ENCODE measurements around the gene ETV4.
"Not testable (repeated sequence)": the region's sequence is repeated elsewhere in the genome, so short reads cannot be mapped to it uniquely, and the experiment has no call there.

ETV4 gene

DNA sequence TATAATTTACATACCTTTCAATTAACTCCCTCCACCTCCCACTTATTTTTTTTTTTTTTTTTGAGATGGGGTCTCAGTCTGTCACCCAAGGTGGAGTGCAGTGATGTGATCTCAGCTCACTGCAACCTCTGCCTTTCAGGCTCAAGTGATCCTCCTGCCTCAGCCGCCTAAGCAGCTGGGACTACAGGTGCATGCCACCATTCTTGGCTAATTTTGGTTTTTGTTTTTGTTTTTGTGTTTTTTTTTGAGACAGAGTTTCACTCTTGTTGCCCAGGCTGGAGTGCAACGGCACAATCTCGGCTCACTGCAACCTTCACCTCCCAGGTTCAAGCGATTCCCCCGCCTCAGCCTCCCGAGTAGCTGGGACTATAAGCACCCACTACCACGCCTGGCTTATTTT is 36.7 kb downstream of the ETV4 start:
- not testable (repeated sequence) for DNase-seq (ENCODE audit: low read depth)

DNA sequence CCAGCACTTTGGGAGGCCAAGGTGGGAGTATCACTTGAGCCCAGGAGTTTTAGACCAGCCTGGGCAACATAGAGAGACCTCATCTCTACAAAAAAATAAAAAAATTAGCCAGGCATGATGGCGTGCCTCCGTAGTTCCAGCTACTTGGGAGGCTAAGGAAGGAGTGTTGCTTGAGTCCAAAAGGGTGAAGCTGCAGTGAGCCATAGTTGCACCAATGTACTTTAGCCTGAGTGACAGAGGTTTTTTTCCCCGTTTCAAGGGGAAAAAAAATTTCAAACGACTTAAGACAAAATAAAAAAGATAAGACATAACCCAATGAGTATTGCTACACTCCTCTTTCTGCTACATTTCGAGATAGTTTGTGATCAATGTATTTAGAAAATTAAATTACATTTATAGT is 55.5 kb downstream of the ETV4 start:
- no peak for DNase-seq (ENCODE audit: low read depth)

DNA sequence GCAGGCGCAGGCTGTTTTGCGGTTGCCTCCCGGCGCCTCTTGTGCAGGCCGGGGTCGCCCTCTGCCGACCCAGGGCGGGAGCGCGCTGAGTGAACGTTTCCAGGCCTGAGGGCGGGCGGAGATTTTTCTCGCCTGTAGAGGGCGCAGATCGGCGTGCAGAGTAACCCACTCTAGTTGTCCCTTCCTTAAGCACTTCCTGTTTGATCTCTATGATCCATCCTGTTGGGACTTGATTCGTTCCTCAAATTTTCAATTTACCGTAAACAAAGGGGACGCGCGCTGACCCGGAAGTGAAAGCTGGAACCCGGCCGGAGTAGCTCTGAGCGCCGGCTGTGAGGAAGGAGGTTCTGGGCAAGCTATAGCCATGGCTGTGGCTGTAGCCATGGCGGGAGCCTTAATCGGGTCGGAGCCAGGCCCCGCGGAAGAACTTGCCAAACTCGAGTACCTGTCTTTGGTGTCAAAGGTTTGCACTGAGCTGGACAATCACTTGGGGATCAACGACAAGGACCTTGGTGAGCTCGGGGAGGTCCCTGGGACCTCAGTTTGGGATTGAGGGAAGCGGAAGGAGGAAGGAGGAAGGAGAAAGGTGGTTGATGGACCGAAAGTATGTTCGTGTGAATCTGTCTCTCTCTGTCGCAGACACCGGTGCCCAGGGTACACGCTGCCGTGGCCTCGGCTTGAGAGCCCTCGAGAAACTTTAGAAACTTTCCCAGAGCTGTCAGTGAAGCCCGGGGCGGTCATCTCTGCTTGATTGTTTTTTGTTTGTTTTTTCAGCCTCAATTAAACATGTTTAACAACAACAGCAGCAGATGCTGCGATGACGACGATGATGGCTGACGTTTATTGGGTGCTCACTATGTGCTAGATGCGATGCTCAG is 62.2 kb downstream of the ETV4 start, which contains the start of gene DHX8:
Gene DHX8 (plus strand): TSS at position 302 of the 878 bp plus-strand sequence. CDS start 63 bp downstream, at position 365.
- peak; percentile 97 for DNase-seq (ENCODE audit: low read depth)

DNA sequence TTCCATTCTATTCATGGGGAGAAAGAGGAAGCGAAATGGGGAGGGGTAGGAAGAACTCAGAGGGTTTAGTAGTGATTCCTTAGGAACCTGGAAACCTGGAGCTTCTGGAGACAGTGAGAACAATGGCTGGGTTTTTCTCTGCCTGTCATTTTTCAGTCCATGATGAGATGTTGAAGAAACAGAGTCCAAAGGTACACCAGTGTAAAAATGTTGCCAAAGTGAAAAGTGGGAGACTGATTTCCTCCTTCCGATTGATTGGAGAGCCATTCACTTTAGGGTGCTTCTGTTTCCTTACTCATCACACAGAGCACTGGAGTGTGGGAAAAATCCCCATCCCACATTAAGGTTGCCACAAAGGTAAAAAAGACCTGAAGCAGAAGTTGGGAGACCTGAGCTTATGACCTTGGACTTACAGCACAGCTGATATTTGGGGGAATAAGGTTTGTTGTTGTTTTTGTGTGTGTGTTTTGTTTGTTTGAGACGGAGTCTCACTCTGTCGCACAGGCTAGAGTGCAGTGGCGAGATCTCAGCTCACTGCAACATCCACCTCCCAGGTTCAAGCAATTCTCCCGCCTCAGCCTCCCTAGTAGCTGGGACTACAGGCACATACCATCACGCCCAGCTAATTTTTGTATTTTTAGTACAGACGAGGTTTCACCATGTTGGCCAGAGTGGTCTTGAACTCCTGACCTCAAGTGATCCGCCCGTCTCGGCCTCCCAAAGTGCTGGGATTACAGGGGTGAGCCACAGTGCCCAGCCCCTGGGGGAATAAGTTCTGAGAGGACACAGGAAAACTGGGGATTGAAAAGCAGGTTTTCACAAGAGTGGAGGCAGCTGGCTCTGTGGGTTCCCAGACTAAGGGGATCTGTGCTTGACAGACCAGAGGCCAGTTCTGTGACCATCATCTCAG is 63.8 kb downstream of the ETV4 start:
- no peak for DNase-seq (ENCODE audit: low read depth)

DNA sequence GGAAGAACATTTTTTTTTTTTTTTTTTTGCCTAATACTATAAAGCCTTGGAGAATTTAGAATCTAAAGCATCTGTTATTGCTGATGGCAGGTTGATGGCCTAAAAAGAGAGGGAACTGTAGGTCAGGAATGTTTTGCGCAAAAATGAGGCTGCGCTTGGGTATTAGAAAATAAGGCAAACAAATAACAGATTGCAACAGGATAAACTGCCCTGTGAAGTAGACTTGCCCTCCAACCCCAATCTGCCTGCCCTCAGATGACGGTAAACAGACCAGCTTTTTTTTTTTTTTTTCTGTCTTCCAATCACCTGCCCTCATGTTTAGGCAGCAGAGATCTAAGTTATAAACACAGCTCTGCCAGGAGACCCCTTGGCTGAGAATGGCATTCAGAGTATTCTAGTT is 66.2 kb downstream of the ETV4 start:
- no peak for DNase-seq (ENCODE audit: low read depth)

Measured in stromal cell of bone marrow (primary cell).